ENCODE data around the gene ARID3A. TPM values are rescaled to one million over a fixed set of nuclear protein-coding genes. Genes with fewer than 3 reads are reported as not detected.

The ARID3A gene
- total and polyA plus RNA-seq, 9 donors: 1.1 to 8.1 (median 4.5) TPM

DNA sequence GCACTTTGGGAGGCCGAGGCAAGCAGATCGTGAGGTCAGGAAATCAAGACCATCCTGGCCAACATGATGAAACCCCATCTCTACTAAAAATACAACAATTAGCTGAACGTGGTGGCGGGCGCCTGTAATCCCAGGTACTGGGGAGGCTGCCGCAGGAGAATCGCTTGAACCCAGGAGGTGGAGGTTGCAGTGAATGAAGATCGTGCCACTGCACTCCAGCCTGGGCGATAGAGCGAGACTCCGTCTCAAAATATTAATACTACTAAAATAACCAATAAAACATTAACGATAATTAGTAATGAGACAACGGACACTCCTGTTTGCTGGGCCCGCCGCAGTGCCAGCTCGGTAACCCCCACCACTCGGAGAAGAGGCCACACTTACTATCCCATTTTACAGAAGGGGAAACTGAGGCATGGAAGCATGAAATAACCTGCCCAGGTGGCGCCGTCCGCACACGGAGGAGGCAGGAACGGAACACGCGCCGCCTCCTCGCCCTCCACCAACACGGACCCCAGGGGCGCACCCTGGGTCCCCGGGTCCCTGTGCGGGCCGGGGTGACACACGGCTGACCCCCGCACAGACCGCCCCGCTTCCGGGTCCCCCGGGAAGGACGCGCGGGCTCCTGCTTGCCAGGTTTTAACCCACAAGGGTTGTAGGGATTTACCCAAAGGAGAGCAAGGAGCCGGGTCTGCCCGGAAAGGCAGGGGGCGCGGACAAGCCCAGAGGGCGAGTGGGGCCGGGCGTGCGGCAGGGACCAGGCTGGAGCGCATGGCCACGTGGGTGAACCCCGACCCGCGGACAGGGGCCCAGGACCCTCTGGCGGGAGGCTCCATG, 14.4 kb upstream of the ARID3A start:
- WGBS, 3 donors: 72 to 79% (median 78%) methylated on average over 51 to 54 of the region's 54 CpGs
- H3K27me3 ChIP-seq: no peaks in the 10 kb centered on the region
- DNase-seq: no peak
- no peak overlapping the region for H3K4me3 ChIP-seq
- no peaks in the 10 kb centered on the region for H3K9me3 ChIP-seq
- intact Hi-C loops (cut with DNase I): loop anchor here in 3 of 4 donors (10.0 kb wide), 2 partner anchors 117 to 137 kb away; partner anchors contain the start of gene PTBP1 (in 2 of the 3)
- H3K27ac ChIP-seq: peak overlapping the region in 1 of 2 donors; percentile 4
- TF ChIP-seq, protein P1, sequence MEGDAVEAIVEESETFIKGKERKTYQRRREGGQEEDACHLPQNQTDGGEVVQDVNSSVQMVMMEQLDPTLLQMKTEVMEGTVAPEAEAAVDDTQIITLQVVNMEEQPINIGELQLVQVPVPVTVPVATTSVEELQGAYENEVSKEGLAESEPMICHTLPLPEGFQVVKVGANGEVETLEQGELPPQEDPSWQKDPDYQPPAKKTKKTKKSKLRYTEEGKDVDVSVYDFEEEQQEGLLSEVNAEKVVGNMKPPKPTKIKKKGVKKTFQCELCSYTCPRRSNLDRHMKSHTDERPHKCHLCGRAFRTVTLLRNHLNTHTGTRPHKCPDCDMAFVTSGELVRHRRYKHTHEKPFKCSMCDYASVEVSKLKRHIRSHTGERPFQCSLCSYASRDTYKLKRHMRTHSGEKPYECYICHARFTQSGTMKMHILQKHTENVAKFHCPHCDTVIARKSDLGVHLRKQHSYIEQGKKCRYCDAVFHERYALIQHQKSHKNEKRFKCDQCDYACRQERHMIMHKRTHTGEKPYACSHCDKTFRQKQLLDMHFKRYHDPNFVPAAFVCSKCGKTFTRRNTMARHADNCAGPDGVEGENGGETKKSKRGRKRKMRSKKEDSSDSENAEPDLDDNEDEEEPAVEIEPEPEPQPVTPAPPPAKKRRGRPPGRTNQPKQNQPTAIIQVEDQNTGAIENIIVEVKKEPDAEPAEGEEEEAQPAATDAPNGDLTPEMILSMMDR (IDR thresholded peaks at IDR 0.05): no peak
- TF ChIP-seq POLR2A (IDR thresholded peaks at IDR 0.05) (no peak), EP300 (IDR thresholded peaks at IDR 0.05) (no peak)
- no peaks in the 10 kb centered on the region for H3K36me3 ChIP-seq
- H3K4me1 ChIP-seq (ENCODE audit: insufficient read depth): no peaks in the 10 kb centered on the region

DNA sequence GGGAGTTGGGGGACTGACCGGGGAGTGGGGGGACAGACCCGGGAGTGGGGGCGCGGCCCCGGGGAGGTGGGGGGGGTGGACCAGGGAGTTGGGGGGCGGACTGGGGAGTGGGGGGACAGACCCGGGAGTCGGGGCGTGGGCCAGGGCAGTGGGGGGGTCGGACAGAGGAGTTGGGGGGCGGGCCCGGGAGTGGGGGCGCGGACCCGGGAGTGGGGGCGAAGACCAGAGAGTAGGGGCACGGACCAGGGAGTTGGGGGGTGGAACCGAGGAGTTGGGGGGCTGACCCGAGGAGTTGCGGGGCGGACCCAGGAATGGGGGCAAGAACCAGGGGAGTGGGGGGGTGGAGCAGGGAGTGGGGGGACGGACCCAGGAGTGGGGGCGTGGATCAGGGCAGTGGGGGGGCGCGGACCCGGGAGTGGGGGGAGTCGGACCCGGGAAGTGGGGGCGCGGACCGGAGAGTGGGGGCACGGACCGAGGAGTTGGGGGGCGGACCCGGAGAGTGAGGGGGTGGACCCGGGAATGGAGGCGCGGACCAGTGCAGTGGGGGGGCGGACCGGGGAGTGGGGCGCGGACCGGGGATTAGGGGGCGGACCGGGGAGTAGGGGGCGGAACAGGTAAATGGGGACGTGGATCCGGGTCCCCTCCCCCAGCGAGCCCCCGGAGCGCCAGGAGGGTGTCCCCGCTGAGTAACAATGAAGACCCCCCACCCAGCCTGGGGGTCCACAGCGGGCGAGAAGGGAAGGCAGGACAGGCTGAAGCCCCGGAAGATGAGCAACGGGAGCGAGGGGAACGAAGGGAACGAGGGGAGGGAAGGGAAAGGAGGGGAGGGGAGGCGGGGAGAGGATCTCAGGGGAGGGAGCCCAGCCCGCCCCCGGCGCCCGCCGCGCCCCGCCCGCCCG, 13.4 kb upstream of the ARID3A start:
- Histone ChIP-seq H3K9me3 (no peaks in the 10 kb centered on the region), H3K27ac (peak overlapping the region in 1 of 2 donors; percentile 65), H3K4me3 (peak overlapping the region; percentile 85), H3K27me3 (no peaks in the 10 kb centered on the region), H3K4me1 (ENCODE audit: insufficient read depth) (peaks cover 6% of the 10 kb centered on the region), H3K36me3 (no peaks in the 10 kb centered on the region)
- 2 to 3% (median 2%) methylated on average over 36 to 61 of the region's 69 CpGs for WGBS, 3 donors
- intact Hi-C loops (cut with DNase I): loop anchor here in 3 of 4 donors (10.0 kb wide), 2 partner anchors 118 to 138 kb away; partner anchors contain the start of gene PTBP1 (in 2 of the 3)
- peak; percentile 51 to 62 (median 58) for DNase-seq
- TF ChIP-seq, protein P1 (IDR thresholded peaks at IDR 0.05): no peak
- TF ChIP-seq POLR2A (IDR thresholded peaks at IDR 0.05) (no peak), EP300 (IDR thresholded peaks at IDR 0.05) (no peak)

DNA sequence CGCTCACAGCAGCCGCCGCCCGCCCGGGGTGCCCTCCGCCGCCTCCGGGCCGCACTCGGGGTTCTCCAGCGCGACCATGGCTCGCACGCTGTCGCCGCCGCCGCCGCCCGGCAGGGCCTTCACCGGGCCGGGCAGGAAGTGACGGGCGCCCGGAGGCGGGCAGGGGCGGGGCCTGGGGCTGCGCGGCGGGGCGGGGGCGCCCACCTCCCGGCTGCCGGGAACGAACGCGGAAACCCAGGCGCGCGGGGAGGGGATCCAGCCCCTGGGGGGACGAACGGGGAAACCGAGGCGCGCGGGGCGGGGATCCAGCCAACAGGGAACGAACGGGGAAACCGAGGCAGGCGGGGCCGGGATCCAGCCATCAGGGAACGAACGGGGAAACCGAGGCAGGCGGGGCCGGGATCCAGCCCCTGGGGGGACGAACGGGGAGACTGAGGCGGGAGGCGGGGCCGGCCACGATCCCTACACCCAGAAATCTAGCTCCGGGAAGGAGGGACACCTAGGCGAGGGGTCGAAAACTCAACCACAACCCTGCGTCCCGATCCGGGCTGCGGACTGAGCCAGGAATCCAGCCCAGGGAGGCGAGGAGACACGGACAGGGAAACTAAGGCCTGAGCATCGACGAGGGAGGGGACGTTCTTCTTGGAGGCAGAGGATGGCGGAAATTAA, 12.6 kb upstream of the ARID3A start, which contains the start of gene R3HDM4:
R3HDM4 (minus strand) TSS at position 140 of the 669 bp plus-strand sequence; CDS start at position 78, 62 bp downstream.
- H3K27ac ChIP-seq: peak within 1 kb of the TSS in 1 of 2 donors; percentile 65
- WGBS, 3 donors: 1 to 2% (median 1%) methylated on average over 66 to 76 of the region's 76 CpGs
- no peaks in the 10 kb centered on the region for H3K9me3 ChIP-seq
- intact Hi-C loops (cut with DNase I): loop anchor here in 3 of 4 donors (10.0 kb wide), 2 partner anchors 118 to 138 kb away; partner anchors contain the start of gene PTBP1 (in 2 of the 3)
- peaks cover 8% of the 10 kb centered on the region for H3K4me1 ChIP-seq (ENCODE audit: insufficient read depth)
- peak within 1 kb of the TSS; percentile 85 for H3K4me3 ChIP-seq
- H3K36me3 ChIP-seq: no peaks in the 10 kb centered on the region
- no peaks in the 10 kb centered on the region for H3K27me3 ChIP-seq
- peak; percentile 79 to 89 (median 84) for DNase-seq
- TF ChIP-seq EP300 (IDR thresholded peaks at IDR 0.05) (no peak), POLR2A (IDR thresholded peaks at IDR 0.05) (peak; percentile 43)

DNA sequence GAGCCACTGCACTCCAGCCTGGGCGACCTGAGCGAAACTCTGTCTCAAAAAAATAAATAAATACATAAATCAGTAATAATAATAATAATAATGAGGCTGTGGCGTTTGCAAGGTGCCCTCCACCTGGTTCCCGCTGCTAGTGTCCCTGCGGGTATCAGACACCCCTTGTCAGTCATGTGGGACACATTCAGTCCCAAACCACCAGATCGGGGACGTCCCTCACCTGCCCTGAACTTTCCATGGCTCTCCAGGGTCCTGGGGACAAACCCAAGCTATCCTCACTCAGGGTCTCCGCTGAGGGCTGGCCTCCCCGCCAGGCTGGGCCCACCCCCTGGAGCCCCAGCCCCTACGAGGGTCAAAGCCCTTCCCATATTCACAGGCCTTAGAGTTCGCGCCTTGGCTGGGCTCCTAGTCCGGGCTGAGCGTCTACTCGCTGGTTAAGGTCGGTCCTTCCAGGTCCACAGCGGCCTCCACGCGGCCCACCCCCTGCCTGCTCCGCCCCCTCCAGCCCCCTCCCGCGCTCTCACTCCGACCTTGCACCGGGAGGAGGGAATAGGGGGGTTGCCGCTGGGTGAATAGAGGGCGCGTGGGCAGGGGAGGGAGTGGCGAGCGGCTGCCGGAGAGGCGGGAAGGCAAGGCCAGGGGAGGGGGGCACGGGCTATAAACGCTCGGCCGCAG, 9.1 kb upstream of the ARID3A start:
- no peaks in the 10 kb centered on the region for H3K36me3 ChIP-seq
- H3K4me1 ChIP-seq (ENCODE audit: insufficient read depth): peaks cover 12% of the 10 kb centered on the region
- WGBS, 3 donors: 19 to 22% (median 22%) methylated on average over 34 to 35 of the region's 35 CpGs
- peak in 2 of 5 donors; percentile 61 to 69 for DNase-seq
- peaks cover 8% of the 10 kb centered on the region for H3K27me3 ChIP-seq
- intact Hi-C loops (cut with DNase I): loop anchor here (5.0 to 10.0 kb wide), 4 partner anchors 49 to 149 kb away; partner anchors contain the start of gene PTBP1 (in 2 of the 4)
- TF ChIP-seq, protein P1 (IDR thresholded peaks at IDR 0.05): no peak
- TF ChIP-seq EP300 (IDR thresholded peaks at IDR 0.05): no peak
- no peak for TF ChIP-seq POLR2A (IDR thresholded peaks at IDR 0.05)
- H3K4me3 ChIP-seq: no peak overlapping the region
- H3K9me3 ChIP-seq: no peaks in the 10 kb centered on the region
- no peak overlapping the region for H3K27ac ChIP-seq
